Activated CD8-positive, alpha-beta memory T cell treated with anti-CD3 and anti-CD28 coated beads, Interleukin-2, amount 10 ng/mL, durations not matched to agents 7 days and 5 days (primary cell): Measurements from ENCODE around the gene FCN2. TPM values are rescaled to one million over a fixed set of nuclear protein-coding genes. Genes with fewer than 3 reads are reported as not detected.

Experiments
- ATAC-seq: fragments of 150-1000 bp; cut with Tn5 transposase; one replicate; pipeline ENCODE4 v1.10.0; 2021; ENCODE audit warnings: moderate library complexity
- CTCF ChIA-PET: fragments of 350-600 bp; sonication (Branson Sonifier 250); formaldehyde crosslinking; loops from one replicate; lab custom pipeline; 2021; ENCODE audit warnings: antibody characterized with exemption; lab: Charles Lee
- DNase-seq: peaks from one replicate; pipeline ENCODE4 v3.0.0-alpha.2; 2020
- H3K27ac Mint-ChIP-seq: one replicate; pipeline ENCODE4 v1.8.0; 2021; ENCODE audit warnings: mild to moderate bottlenecking, mixed read lengths
- H3K27me3 Mint-ChIP-seq: one replicate; pipeline ENCODE4 v1.8.0; 2021; ENCODE audit warnings: mixed read lengths
- H3K36me3 Mint-ChIP-seq: one replicate; pipeline ENCODE4 v1.8.0; 2021; ENCODE audit warnings: mild to moderate bottlenecking, mixed read lengths
- H3K4me1 Mint-ChIP-seq: one replicate; pipeline ENCODE4 v1.8.0; 2021; ENCODE audit warnings: mixed read lengths
- H3K4me3 Mint-ChIP-seq: one replicate; pipeline ENCODE4 v1.8.0; 2021; ENCODE audit warnings: mild to moderate bottlenecking, moderate library complexity, mixed read lengths
- H3K9me3 Mint-ChIP-seq: one replicate; pipeline ENCODE4 v1.8.0; 2022; ENCODE audit warnings: low read depth, mixed read lengths
- total RNA-seq, 2 experiments: library from RNA; stranded (reverse); gene quantifications; one replicate each; pipeline ENCODE4 v1.2.3, GENCODE V29; 2021

The FCN2 gene
- not detected for total RNA-seq

DNA sequence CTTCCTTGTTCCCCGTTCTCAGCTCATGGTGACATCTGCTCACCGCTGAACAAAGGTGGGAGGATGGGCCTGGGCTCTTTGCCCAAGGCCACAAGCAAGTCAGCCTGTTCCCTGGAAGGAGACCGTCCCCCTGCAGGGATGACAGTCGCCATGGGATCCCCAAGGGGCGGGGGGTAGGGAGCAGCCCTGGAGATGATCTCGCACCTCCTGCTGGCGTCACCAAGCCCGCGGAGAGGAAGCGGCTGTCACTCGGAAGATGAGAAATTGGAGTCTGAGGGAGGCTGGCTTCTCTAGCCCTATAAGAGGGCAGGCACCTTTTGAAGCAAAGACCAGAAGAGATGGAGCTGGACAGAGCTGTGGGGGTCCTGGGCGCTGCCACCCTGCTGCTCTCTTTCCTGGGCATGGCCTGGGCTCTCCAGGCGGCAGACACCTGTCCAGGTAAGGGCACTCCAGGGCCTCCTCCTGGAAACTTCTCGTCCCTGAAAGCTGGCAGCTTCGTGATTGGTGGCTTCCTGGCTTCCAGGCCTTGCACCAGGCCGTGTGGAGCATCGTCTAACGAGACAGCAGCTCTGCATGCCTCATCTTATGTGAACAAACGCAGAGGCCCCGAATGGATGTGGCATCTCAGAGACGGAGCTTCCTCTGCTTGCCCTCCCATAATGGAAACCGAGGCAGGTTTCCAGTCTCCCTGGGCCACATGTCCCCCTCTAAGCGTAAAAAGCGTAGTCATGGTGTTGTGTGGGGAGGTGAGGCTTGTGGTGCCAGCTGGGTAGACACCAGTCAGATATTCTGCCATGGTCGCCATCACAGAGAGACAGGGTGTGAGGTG lies at the start of gene FCN2:
TSS of gene FCN2 (plus strand) at position 327 of the 829 bp plus-strand sequence. CDS start at position 339, 12 bp downstream.
- CTCF ChIA-PET, result no interaction called here
- no peaks in the 10 kb centered on the region for H3K36me3 Mint-ChIP-seq
- H3K4me3 Mint-ChIP-seq, result no peak within 1 kb of the TSS
- DNase-seq (peak; percentile 26), ATAC-seq (no peak)
- peaks cover 4% of the 10 kb centered on the region for H3K27me3 Mint-ChIP-seq
- no peak within 1 kb of the TSS for H3K27ac Mint-ChIP-seq
- H3K4me1 Mint-ChIP-seq, result no peaks in the 10 kb centered on the region
- no peaks in the 10 kb centered on the region for H3K9me3 Mint-ChIP-seq

- CTCF ChIA-PET, result no interaction called here
- Mint-ChIP-seq H3K4me1 (no peaks in the 10 kb centered on the region), H3K27ac (no peak overlapping the region), H3K27me3 (no peaks in the 10 kb centered on the region), H3K36me3 (no peaks in the 10 kb centered on the region), H3K4me3 (no peak overlapping the region), H3K9me3 (no peaks in the 10 kb centered on the region)
- ATAC-seq, result no peak
- no peak for DNase-seq
These were observed 49.5 kb upstream of the FCN2 start for GRCh38 chr9:134830926-134831720.

DNA sequence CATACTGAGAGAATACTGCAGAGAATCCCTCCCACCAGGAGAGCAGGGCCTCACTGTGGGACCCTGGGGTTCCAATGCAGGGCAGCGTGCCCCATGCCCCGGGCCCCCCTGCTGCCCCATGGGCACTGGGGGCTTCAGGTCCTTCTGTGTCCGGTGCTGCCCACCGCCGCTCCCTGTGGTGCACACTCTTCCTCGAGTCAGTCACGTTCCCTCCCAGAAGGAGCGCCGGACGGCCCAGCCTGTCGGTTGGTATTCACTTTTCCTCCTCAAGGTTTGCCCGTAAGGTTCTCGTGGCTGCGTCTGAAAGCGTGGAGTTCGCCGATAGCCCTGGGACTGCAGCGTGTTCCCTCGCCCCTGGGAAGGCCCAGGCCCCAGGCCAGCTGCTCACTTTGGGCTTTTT lies 48.1 kb upstream of the FCN2 start:
- no peaks in the 10 kb centered on the region for H3K27me3 Mint-ChIP-seq
- H3K4me3 Mint-ChIP-seq, result no peak overlapping the region
- H3K4me1 Mint-ChIP-seq, result no peaks in the 10 kb centered on the region
- H3K9me3 Mint-ChIP-seq, result no peaks in the 10 kb centered on the region
- DNase-seq (no peak), ATAC-seq (no peak)
- H3K36me3 Mint-ChIP-seq, result no peaks in the 10 kb centered on the region
- CTCF ChIA-PET, result no interaction called here
- H3K27ac Mint-ChIP-seq, result no peak overlapping the region

DNA sequence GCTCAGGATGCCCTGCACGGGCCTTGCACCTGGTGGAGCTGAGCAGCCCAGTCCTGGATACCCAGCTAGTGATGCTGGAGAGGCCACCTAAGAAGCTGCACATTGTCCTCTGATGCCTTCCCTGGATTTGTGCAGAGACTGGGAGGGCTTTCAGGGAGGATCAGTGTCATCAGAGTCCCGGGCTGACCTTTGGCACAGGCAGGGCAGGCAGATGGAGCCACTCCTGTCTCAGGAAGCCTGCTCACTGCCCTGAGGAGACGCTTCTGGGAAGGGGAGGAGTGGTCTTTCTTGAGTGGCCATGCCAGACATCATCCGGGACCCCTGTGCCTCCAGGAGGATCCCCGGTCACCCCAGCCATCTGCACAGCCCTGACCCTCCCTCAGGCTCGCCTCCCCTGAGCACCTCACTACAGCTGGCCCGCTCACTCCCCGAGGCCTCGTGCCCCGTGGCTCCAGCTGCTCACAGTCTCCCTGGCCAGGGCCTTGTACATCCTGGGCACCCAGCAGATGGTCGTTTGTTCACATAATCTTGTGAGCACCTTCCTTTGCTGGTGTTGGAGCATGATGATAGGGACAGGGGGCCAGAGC lies 47.2 kb upstream of the FCN2 start:
- no peaks in the 10 kb centered on the region for H3K9me3 Mint-ChIP-seq
- CTCF ChIA-PET, result no interaction called here
- H3K4me1 Mint-ChIP-seq, result no peaks in the 10 kb centered on the region
- ATAC-seq (no peak), DNase-seq (no peak)
- H3K4me3 Mint-ChIP-seq, result no peak overlapping the region
- H3K36me3 Mint-ChIP-seq, result no peaks in the 10 kb centered on the region
- H3K27ac Mint-ChIP-seq, result no peak overlapping the region
- H3K27me3 Mint-ChIP-seq, result no peaks in the 10 kb centered on the region

DNA sequence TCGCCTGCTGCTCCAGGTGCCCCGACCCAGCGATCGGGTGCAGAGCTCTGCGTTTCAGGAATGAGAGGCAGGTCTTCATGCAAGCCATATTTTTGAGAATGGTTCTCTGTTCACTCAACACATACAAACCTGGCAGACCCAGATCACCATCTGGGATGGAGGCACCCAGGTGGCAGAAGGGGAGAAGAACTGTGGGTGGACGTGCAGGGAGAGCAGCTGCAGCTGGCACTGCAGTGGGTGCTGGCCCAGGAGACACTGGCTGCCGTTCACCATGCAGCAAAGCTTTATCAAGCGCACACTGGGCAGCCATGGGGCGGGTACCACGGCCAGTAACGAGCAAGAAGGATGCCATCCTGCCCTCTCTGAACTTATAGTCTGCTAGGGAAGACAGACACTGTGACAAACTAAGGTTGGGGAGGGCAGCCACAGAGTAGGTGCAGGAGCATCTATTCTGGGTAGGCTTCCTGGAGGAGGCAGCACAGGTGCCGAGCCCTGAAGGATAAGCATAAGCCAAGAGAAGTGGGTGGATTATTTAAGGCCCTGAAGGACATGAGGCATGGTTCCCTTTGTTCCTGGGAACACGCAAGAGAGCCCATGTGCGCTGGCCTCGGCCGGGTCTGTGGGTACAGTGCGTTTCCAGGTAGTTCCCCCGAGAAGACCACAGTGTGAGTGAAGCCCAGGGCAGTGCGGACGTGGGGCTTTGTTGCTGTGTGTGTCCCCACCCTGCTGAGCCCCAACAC lies 46.2 kb upstream of the FCN2 start:
- H3K4me1 Mint-ChIP-seq, result no peaks in the 10 kb centered on the region
- DNase-seq (no peak), ATAC-seq (no peak)
- H3K4me3 Mint-ChIP-seq, result no peak overlapping the region
- no peaks in the 10 kb centered on the region for H3K36me3 Mint-ChIP-seq
- no peak overlapping the region for H3K27ac Mint-ChIP-seq
- H3K9me3 Mint-ChIP-seq, result no peaks in the 10 kb centered on the region
- CTCF ChIA-PET, result no interaction called here
- no peaks in the 10 kb centered on the region for H3K27me3 Mint-ChIP-seq

DNA sequence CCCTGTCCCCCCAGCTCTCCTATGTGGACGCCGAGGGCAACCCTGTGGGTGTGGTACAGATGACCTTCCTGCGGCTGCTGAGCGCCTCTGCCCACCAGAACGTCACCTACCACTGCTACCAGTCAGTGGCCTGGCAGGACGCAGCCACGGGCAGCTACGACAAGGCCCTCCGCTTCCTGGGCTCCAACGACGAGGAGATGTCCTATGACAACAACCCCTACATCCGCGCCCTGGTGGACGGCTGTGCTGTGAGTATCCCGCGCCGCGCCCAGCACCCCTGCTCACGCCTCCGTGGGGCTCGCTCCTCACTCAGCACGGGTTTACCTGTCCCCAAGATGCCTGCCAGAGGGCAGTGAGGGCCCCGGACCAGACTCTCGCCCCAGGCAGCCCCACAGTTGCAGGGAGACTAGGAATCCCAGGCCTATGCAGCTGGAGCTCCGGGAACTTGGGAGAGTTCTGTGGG lies 45.6 kb upstream of the FCN2 start:
- H3K36me3 Mint-ChIP-seq, result no peaks in the 10 kb centered on the region
- DNase-seq (no peak), ATAC-seq (no peak)

DNA sequence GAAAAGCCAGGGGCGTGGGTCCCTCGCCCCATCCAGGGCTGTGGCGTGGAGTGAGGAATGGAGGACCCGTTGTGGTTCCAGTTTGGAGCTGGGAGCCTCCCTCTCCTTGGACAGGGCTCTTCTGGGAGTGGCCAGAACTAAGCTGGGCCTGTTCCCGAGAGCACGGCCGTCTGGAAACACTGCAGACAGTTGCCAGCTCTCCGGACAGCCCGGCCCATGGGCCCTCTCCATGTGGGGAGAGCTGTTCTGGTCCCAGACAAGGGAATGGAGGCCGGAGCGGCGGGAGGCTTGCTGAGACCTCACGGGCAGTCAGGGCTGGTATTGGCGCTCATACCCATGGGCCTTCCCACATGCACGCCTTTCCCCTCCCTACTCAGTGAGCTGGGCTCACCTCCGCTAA lies 45.2 kb upstream of the FCN2 start:
- no peak overlapping the region for H3K4me3 Mint-ChIP-seq

More for the DNA sequence above, 45.6 kb upstream of the FCN2 start:
- no peak overlapping the region for H3K4me3 Mint-ChIP-seq
- CTCF ChIA-PET, result no interaction called here
- H3K27ac Mint-ChIP-seq, result no peak overlapping the region
- H3K4me1 Mint-ChIP-seq, result no peaks in the 10 kb centered on the region
- H3K9me3 Mint-ChIP-seq, result no peaks in the 10 kb centered on the region
- no peaks in the 10 kb centered on the region for H3K27me3 Mint-ChIP-seq

DNA sequence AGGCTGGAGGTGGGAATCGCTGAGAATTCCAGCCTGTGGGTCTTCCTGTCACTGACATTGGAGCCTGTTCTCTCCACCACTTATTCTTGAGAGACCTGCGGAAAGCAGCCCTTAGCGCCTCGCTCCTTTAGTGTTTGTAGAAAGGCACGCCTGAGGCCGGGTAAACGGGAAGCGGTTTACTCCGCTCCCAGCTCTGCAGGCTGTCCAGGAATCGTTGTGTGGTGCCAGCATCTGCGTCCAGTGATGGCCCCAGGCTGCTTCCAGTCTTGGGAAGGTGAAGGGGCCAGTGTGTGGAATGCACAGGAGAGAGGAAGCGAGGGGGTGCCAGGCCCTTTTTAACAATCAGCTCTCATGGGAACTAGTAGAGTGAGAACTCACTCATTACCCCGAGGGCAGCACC lies 44.6 kb upstream of the FCN2 start:
- Mint-ChIP-seq H3K27ac (no peak overlapping the region), H3K27me3 (no peaks in the 10 kb centered on the region), H3K36me3 (no peaks in the 10 kb centered on the region), H3K4me1 (no peaks in the 10 kb centered on the region), H3K9me3 (no peaks in the 10 kb centered on the region), H3K4me3 (no peak overlapping the region)
- DNase-seq, result no peak
- CTCF ChIA-PET, result no interaction called here
- ATAC-seq, result no peak

More for the DNA sequence above, 45.2 kb upstream of the FCN2 start:
- Mint-ChIP-seq H3K27me3 (no peaks in the 10 kb centered on the region), H3K9me3 (no peaks in the 10 kb centered on the region), H3K27ac (no peak overlapping the region), H3K4me1 (no peaks in the 10 kb centered on the region), H3K36me3 (no peaks in the 10 kb centered on the region)
- CTCF ChIA-PET, result no interaction called here
- ATAC-seq (no peak), DNase-seq (no peak)

GRCh38 chr9:134836406-134836970 lies 44.1 kb upstream of the FCN2 start:
- no peaks in the 10 kb centered on the region for H3K27me3 Mint-ChIP-seq
- ATAC-seq (no peak), DNase-seq (no peak)
- CTCF ChIA-PET, result no interaction called here
- no peaks in the 10 kb centered on the region for H3K9me3 Mint-ChIP-seq
- H3K36me3 Mint-ChIP-seq, result no peaks in the 10 kb centered on the region
- H3K27ac Mint-ChIP-seq, result no peak overlapping the region
- H3K4me3 Mint-ChIP-seq, result no peak overlapping the region
- no peaks in the 10 kb centered on the region for H3K4me1 Mint-ChIP-seq

- Mint-ChIP-seq H3K4me1 (no peaks in the 10 kb centered on the region), H3K9me3 (no peaks in the 10 kb centered on the region), H3K27me3 (no peaks in the 10 kb centered on the region), H3K4me3 (no peak overlapping the region), H3K36me3 (no peaks in the 10 kb centered on the region), H3K27ac (no peak overlapping the region)
- ATAC-seq (no peak), DNase-seq (no peak)
- CTCF ChIA-PET, result no interaction called here
These were observed 43.1 kb upstream of the FCN2 start for GRCh38 chr9:134837529-134837928.

DNA sequence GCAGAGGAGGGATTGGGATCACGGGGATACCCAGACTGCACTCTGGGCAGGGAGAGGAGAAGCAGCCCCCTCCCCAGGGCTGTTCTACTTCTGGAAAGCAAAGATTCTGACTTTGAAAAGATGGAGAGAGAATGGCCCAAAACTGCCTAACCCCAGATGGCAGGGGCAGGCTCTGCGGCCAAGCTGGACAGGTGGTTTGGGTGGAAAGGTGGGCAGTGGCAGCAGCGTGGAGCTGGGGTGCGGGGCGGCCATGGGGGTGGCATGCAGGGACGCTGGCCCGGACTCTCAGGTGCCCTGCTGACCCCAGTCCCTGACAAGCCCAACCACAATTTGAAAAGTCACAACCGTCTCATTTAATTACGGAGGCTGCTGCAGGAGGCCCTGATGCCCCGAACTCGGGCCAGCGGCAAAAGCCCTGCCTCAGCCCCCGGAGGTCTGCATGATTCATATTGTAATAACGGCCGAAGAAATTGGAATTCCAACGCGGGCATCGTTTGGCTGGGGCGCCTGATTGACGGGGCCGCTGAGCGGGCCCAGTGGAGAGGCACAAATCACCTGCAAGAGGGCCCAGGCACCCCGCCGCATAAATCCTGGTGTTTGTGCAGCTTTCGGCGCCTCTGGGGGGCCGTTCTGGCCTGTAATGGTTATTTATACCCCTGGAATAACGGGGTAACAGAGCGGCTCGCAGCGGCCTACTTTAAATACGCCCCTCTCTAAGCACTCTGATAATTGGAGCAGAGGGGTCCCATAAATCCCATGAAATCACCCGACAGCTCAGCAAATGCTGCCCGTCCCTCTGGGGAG lies 41.8 kb upstream of the FCN2 start:
- no peaks in the 10 kb centered on the region for H3K36me3 Mint-ChIP-seq
- DNase-seq, result no peak
- H3K27me3 Mint-ChIP-seq, result no peaks in the 10 kb centered on the region
- no peak overlapping the region for H3K27ac Mint-ChIP-seq
- H3K4me3 Mint-ChIP-seq, result no peak overlapping the region
- no peak for ATAC-seq
- H3K9me3 Mint-ChIP-seq, result no peaks in the 10 kb centered on the region
- H3K4me1 Mint-ChIP-seq, result no peaks in the 10 kb centered on the region
- CTCF ChIA-PET, result no interaction called here

DNA sequence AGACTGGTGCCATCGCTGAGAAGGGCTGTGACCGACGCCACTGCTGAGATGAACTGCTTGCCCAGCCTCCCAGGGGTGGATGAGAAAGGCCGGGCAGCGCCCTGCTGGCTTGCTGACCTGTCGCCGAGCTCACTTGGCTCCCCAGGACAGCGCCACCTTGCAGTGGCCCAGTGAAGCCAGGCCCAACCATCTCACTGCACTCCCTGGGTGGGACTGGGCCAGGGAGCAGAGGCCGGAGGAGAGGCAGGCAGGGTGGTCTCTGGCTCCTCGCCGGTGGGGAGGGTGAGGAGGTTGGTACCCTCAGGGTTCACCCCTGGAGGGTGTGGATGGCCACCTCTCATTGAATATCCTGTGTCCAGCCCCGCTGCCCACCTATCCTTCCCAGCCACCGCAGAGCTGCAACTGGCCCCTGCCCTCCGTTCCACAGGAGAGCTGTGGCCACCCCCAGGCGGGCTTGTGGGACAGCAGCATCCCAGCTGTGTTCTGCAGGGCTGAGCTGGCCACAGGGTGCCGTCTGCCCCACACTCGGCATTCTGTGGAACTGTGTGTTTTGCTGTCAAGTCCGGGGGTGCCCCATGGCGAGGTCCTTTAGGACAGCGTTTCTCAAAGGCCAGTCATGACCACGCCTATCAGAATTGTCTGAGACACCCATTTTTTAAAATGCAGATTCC lies 41.0 kb upstream of the FCN2 start:
- H3K4me1 Mint-ChIP-seq, result no peaks in the 10 kb centered on the region
- H3K36me3 Mint-ChIP-seq, result no peaks in the 10 kb centered on the region
- DNase-seq (no peak), ATAC-seq (no peak)
- CTCF ChIA-PET, result no interaction called here
- H3K4me3 Mint-ChIP-seq, result no peak overlapping the region
- H3K27me3 Mint-ChIP-seq, result no peaks in the 10 kb centered on the region
- H3K27ac Mint-ChIP-seq, result no peak overlapping the region
- H3K9me3 Mint-ChIP-seq, result no peaks in the 10 kb centered on the region
